Motor neuron (in vitro differentiated cells): ENCODE results near the gene C3orf22. TPM values are rescaled to one million over a fixed set of nuclear protein-coding genes. Genes with fewer than 3 reads are reported as not detected.

ENCODE experiments used
- ATAC-seq, 8 experiments: fragments of 200-7000 bp; cut with Tn5 transposase; replicated peaks in 6 of 8; 2 replicates each; pipeline ENCODE4 v1.8.0; 2021; ENCODE audit warnings: mild to moderate bottlenecking in 8 of 8, moderate library complexity in 8 of 8
- H3K27ac ChIP-seq, 2 donors: fragments of 250-450 bp; sonication (Bioruptor Pico); 2 replicates each; pipeline ENCODE4 v1.9.0; 2021; ENCODE audit warnings: antibody characterized with exemption in 2 of 2, mild to moderate bottlenecking in 2 of 2, moderate library complexity in 1 of 2
- H3K4me1 ChIP-seq, 2 donors: fragments of 250-450 bp; sonication (Bioruptor Pico); replicated peaks in 1 of 2; 2 replicates each; pipeline ENCODE4 v1.6.1; 2021; ENCODE audit warnings: antibody characterized with exemption in 2 of 2, mild to moderate bottlenecking in 2 of 2, moderate library complexity in 1 of 2
- H3K4me3 ChIP-seq, 5 donors: fragments of 250-450 bp; sonication (Bioruptor Pico); 2 replicates each; pipeline ENCODE4 v1.9.0; 2021; ENCODE audit warnings: antibody characterized with exemption in 5 of 5, mild to moderate bottlenecking in 5 of 5, moderate library complexity in 4 of 5
- WGBS, 10 experiments: fragments of 450-650 bp; shearing (Covaris generic); methylation state at CpG; one replicate each; pipeline ENCODE4 v1.0.0; 2022; 5-methylcytosine and 5-hydroxymethylcytosine counted together
- in situ Hi-C, 9 experiments: fragments of 400-800 bp; cut with MboI; loops; one replicate each; pipeline ENCODE4 v1.15.0; 2021; ENCODE audit warnings: low sequenced_read_pairs in 9 of 9, low pct_unique_long_range_greater_than_20kb in 2 of 9; ENCODE audit not compliant: unreplicated experiment in 9 of 9
- total RNA-seq, 8 experiments: library from RNA; unstranded; fragments of 300-600 nt; gene quantifications; 2 replicates each; pipeline versions ENCODE4 v1.2.3 to v1.2.4, GENCODE V29; 2022

C3orf22 gene
- total RNA-seq, 8 experiments from 2014 or later: 0.15 to 0.47 TPM; not detected in 6

GRCh38 chr3:126503701-126504100, 55.0 kb downstream of the C3orf22 start:
- no peak for ATAC-seq
- WGBS, 10 experiments: 0 to 100% (median 88%) methylated on average over 1 to 7 of the region's 10 CpGs; no CpG with 5 or more reads in 6 of the 10 experiments
- in situ Hi-C loops: no loop called here
- no peak overlapping the region for H3K27ac ChIP-seq
- no peak overlapping the region for H3K4me3 ChIP-seq
- H3K4me1 ChIP-seq: peaks cover 14 to 15% of the 10 kb centered on the region in 2 donors

- WGBS, 10 experiments: 67 to 100% (median 100%) methylated on average over 1 of the region's 1 CpG; no CpG with 5 or more reads in 5 of the 10 experiments
- no peak for ATAC-seq
- in situ Hi-C loops: no loop called here
- Histone ChIP-seq H3K4me1 (peaks cover 14 to 15% of the 10 kb centered on the region in 2 donors), H3K27ac (no peak overlapping the region), H3K4me3 (no peak overlapping the region)
These were observed 56.1 kb downstream of the C3orf22 start for GRCh38 chr3:126502656-126503055.

GRCh38 chr3:126501736-126502135, 57.0 kb downstream of the C3orf22 start:
- peaks cover 14 to 15% of the 10 kb centered on the region in 2 donors for H3K4me1 ChIP-seq
- H3K27ac ChIP-seq: no peak overlapping the region
- peak in 5 of 8 experiments; percentile 18 to 66 (median 57) for ATAC-seq
- in situ Hi-C loops: no loop called here
- 40 to 100% (median 60%) methylated on average over 1 to 7 of the region's 7 CpGs; no CpG with 5 or more reads in 1 of the 10 experiments for WGBS, 10 experiments
- H3K4me3 ChIP-seq: no peak overlapping the region

GRCh38 chr3:126501054-126501453, 57.7 kb downstream of the C3orf22 start:
- H3K4me3 ChIP-seq: no peak overlapping the region
- 40 to 100% (median 67%) methylated on average over 1 to 3 of the region's 5 CpGs; no CpG with 5 or more reads in 7 of the 10 experiments for WGBS, 10 experiments
- in situ Hi-C loops: no loop called here
- no peak overlapping the region for H3K27ac ChIP-seq
- peaks cover 14 to 15% of the 10 kb centered on the region in 2 donors for H3K4me1 ChIP-seq
- ATAC-seq: peak in 5 of 8 experiments; percentile 21 to 47 (median 25)

GRCh38 chr3:126500016-126500415, 58.7 kb downstream of the C3orf22 start:
- ATAC-seq: no peak
- in situ Hi-C loops: no loop called here
- H3K27ac ChIP-seq: no peak overlapping the region
- 80 to 100% (median 90%) methylated on average over 2 to 4 of the region's 7 CpGs; no CpG with 5 or more reads in 7 of the 10 experiments for WGBS, 10 experiments
- peaks cover 14 to 15% of the 10 kb centered on the region in 2 donors for H3K4me1 ChIP-seq
- H3K4me3 ChIP-seq: no peak overlapping the region

Other genes with a start within 250 kb of the C3orf22 start
- 1 to 10 TPM; 1.6 to 4.7 (median 2.9) TPM for gene KLF15, start 201.5 kb downstream of the C3orf22 start, total RNA-seq
- gene CFAP100, start 164.0 kb downstream of the C3orf22 start, total RNA-seq: 1 to 10 TPM in 1 of 8 experiments, under 1 TPM in 3, not detected in 4; 0.22 to 5.8 (median 0.66) TPM
- 10 to 100 TPM; 15.1 to 32.0 (median 24.2) TPM for gene ZXDC, start 83.0 kb downstream of the C3orf22 start, total RNA-seq
- gene UROC1, start 41.2 kb downstream of the C3orf22 start, total RNA-seq: under 1 TPM in 6 of 8 experiments, not detected in 2; 0.04 to 0.38 (median 0.10) TPM
- 1 to 10 TPM in 1 of 8 experiments, under 1 TPM in 2, not detected in 5; 0.28 to 1.6 (median 0.40) TPM for gene CHST13, start 34.8 kb downstream of the C3orf22 start, total RNA-seq
- 10 to 100 TPM in 4 of 8 experiments, 1 to 10 TPM in 4; 3.7 to 17.7 (median 7.4) TPM for gene TXNRD3, start 96.2 kb upstream of the C3orf22 start, total RNA-seq
- gene CHCHD6, start 145.3 kb upstream of the C3orf22 start, total RNA-seq: 10 to 100 TPM; 13.9 to 71.2 (median 45.4) TPM